Astrocyte of the spinal cord (primary cell): ENCODE measurements around the gene PCDHGA12.
"Not testable (repeated sequence)": the region's sequence is repeated elsewhere in the genome, so short reads cannot be mapped to it uniquely, and the experiment has no call there.

ENCODE experiments used
- DNase-seq: peaks from one replicate; pipeline ENCODE4 v3.0.0; 2011; ENCODE audit warnings: low read depth, low spot score
- H3K4me3 ChIP-seq: 2 replicates; pipeline ENCODE4 v1.5.1; 2011; ENCODE audit warnings: low read depth, mild to moderate bottlenecking, low read length, moderate library complexity
- in situ Hi-C: cut with HindIII; loops from 2 replicates; pipeline ENCODE4 v1.10.0; 2017; ENCODE audit warnings: low sequenced_read_pairs
- TF ChIP-seq, protein P1 (sequence below): IDR thresholded peaks from 2 replicates; pipeline ENCODE4 v1.5.1; 2012; ENCODE audit warnings: low read depth, mild to moderate bottlenecking, low read length, inconsistent platforms

PCDHGA12 gene

GRCh38 chr5:141411575-141411974, 18.7 kb upstream of the PCDHGA12 start:
- in situ Hi-C loops = no loop called here
- TF ChIP-seq, protein P1, sequence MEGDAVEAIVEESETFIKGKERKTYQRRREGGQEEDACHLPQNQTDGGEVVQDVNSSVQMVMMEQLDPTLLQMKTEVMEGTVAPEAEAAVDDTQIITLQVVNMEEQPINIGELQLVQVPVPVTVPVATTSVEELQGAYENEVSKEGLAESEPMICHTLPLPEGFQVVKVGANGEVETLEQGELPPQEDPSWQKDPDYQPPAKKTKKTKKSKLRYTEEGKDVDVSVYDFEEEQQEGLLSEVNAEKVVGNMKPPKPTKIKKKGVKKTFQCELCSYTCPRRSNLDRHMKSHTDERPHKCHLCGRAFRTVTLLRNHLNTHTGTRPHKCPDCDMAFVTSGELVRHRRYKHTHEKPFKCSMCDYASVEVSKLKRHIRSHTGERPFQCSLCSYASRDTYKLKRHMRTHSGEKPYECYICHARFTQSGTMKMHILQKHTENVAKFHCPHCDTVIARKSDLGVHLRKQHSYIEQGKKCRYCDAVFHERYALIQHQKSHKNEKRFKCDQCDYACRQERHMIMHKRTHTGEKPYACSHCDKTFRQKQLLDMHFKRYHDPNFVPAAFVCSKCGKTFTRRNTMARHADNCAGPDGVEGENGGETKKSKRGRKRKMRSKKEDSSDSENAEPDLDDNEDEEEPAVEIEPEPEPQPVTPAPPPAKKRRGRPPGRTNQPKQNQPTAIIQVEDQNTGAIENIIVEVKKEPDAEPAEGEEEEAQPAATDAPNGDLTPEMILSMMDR = no peak
- no peak overlapping the region for H3K4me3 ChIP-seq
- DNase-seq = no peak

DNA sequence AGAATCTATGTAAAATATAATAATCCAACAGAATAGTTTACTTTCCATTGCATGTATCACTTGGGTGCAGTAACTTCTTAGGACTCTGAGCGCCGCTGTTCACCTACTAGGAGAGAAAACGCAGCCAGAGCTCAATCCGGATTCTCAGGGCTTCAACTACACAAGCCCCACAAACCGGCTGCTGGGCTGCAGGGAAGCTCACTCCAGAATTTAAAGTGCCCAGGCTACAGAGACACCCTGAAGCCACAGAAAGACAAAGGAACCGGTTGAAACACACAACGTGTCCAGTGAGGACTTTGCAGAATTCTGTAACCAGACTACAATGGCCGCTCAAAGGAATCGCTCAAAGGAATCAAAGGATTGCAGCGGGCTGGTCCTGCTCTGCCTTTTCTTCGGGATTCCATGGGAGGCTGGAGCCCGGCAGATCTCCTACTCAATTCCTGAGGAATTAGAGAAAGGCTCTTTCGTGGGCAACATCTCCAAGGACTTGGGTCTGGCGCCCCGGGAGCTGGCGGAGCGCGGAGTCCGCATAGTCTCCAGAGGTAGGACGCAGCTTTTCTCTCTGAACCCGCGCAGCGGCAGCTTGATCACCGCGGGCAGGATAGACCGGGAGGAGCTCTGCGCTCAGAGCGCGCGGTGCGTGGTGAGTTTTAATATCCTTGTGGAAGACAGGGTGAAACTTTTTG, 17.3 kb upstream of the PCDHGA12 start, which contains the start of gene PCDHGA10:
Gene PCDHGA10 (plus strand): TSS at position 134 of the 686 bp plus-strand sequence. CDS start 189 bp downstream, at position 323.
- in situ Hi-C loops = no loop called here
- H3K4me3 ChIP-seq = peak within 1 kb of the TSS; percentile 43
- TF ChIP-seq, protein P1 = peak; percentile 77
- peak; percentile 76 for DNase-seq

DNA sequence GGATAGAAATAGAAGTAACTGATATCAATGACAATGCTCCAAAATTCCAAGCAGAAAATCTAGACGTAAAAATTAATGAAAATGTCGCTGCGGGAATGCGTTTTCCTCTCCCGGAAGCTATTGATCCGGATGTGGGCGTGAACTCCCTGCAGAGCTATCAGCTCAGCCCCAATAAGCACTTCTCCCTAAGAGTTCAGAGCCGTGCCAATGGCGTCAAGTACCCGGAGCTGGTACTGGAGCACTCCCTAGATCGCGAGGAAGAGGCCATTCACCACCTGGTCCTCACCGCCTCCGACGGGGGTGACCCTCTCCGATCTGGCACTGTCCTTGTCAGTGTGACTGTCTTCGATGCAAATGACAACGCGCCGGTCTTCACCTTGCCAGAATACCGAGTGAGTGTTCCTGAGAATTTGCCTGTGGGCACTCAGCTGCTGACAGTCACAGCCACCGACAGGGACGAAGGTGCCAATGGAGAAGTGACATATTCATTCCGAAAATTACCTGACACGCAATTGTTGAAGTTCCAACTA, 16.7 kb upstream of the PCDHGA12 start:
- in situ Hi-C loops = no loop called here
- DNase-seq = no peak
- peak overlapping the region; percentile 43 for H3K4me3 ChIP-seq
- TF ChIP-seq, protein P1 = no peak

- H3K4me3 ChIP-seq, DNase-seq, in situ Hi-C loops: not testable (repeated sequence)
These were observed 15.6 kb upstream of the PCDHGA12 start for GRCh38 chr5:141414548-141415274.

DNA sequence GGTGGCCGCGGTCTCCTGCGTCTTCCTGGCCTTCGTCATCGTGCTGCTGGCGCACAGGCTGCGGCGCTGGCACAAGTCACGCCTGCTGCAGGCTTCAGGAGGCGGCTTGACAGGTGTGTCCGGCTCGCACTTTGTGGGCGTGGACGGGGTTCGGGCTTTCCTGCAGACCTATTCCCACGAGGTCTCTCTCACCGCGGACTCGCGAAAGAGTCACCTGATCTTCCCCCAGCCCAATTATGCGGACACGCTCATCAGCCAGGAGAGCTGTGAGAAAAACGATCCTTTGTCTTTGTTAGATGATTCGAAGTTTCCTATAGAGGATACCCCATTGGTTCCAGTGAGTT, 15.1 kb upstream of the PCDHGA12 start:
- in situ Hi-C loops, DNase-seq: not testable (repeated sequence)

GRCh38 chr5:141417494-141418172, 12.7 kb upstream of the PCDHGA12 start, which contains the start of gene PCDHGB7:
Gene PCDHGB7 (plus strand): TSS chr5:141417677. CDS start chr5:141417860, 183 bp downstream.
- TF ChIP-seq, protein P1 = peak; percentile 84
- peak within 1 kb of the TSS; percentile 44 for H3K4me3 ChIP-seq
- in situ Hi-C loops = not testable (repeated sequence)
- DNase-seq = peak; percentile 85

More for the DNA sequence above, 15.1 kb upstream of the PCDHGA12 start:
- not testable (repeated sequence) for H3K4me3 ChIP-seq

DNA sequence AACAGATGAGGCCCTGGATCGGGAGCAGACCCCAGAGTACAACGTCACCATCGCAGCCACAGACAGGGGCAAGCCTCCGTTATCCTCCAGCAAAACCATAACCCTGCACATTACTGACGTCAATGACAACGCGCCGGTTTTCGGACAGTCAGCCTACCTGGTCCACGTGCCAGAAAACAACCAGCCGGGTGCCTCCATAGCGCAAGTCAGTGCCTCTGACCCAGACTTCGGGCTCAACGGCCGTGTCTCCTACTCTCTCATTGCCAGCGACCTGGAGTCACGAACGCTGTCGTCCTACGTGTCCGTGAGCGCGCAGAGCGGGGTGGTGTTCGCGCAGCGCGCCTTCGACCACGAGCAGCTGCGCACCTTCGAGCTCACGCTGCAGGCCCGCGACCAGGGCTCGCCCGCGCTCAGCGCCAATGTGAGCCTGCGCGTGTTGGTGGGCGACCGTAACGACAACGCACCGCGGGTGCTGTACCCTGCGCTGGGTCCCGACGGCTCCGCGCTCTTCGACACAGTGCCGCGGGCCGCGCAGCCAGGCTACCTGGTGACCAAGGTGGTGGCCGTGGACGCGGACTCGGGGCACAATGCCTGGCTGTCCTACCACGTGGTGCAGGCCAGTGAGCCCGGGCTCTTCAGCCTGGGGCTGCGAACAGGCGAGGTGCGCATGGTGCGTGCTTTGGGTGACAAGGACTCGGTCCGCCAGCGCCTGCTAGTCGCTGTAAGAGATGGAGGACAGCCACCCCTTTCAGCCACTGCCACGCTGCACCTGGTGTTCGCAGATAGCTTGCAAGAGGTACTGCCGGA, 11.0 kb upstream of the PCDHGA12 start:
- no peak for DNase-seq
- in situ Hi-C loops = no loop called here
- TF ChIP-seq, protein P1 = no peak
- H3K4me3 ChIP-seq = no peak overlapping the region
